Fibroblast of upper back skin (primary cell): ENCODE results near the gene ARHGEF1.

Experiments used
- DNase-seq: peaks from one replicate; pipeline ENCODE4 v3.0.0-alpha.2; 2013

Gene ARHGEF1

DNA sequence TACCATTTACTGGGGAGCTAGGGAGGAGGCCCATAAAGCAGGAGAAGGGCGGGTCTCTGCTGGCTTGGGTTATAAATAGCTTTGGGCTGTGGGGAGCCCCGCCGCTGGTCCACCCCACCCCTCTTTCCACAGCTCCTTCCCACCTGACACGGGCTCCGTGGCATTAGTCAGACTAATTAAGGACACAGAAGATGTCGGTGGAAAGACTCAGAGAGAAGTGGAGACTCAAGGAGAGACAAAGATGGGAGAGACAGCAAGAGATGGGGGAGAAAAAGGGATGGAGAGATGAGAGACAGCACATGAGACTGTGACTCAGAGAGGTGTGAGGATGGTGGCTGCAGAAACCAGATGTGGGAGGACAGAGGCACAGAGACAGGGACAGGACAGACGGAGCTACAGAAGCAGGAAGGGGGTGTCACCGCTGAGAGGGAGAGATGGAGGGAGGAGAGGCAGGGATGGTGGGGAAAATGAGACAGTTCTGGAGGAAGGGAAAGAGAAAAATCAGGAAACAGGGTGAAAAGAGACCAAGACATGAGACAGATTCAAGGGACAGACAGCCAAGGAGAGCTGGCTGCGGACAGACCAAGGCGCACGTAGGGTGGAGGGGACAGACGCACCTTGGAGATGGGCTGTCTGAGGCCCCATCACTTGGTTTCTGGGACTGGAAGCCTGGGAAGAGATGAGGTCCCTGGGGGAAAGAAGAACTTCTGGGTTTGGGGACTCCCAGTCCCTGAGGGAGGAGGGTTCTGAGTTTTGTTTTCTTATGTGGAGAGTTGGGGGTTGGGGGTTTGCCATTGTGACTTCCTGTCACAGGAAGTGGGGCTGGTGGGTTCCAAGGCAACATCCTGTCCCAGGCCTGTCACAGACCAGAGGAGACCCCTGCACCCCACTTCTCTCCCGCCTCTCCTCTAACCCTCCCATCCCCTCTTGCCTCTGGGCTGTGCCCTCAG is 4.1 kb downstream of the ARHGEF1 start:
- no peak for DNase-seq

DNA sequence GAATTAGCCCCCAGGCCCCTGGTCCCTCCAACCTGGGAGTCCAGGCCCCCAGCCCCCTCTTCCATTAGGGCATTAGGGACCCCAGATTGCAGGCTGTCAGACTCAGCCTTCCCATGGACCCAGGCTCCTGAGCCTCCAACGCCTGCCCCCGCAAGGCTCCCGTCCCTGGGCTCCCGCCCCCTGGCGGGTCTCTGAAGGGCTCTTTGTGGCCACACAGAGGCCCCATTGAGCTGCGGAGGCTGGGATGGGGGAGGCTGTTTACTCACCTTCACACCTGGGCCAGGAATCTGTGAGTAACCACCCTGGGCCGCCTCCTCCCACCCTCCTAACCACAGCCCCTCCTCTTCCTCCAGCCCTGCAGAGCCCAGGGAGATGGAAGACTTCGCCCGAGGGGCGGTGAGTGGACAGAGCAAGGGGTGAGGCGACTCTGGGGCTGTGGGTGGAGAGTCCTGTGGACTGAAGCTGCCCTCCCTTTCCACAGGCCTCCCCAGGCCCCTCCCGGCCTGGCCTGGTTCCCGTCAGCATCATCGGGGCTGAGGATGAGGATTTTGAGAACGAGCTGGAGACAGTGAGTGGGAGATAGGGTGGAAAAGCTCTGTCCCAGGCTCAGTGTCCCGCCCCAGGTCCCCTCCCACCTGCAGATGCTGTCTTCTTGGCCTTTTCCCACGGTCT is 4.9 kb downstream of the ARHGEF1 start:
- DNase-seq: peak; percentile 38

DNA sequence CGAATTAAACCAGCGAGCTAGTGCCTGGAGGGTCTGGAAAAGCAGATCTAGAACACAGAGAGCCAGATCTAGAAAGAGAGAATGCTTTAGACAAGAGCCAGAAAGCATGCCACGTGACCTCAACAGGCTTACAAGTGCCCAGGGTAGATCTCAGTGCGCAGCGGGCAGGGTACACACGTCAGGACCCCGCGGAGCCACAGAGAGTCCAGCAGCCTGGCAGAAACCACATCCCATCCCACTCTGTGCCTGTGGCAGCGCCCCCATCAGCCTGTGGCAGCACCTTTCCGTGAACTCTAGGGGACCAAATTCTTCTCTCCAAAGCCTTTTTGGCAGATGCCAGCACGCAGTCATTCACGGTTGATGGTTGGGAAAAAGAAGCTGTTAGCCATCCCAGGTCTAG is 5.9 kb downstream of the ARHGEF1 start:
- DNase-seq: no peak

DNA sequence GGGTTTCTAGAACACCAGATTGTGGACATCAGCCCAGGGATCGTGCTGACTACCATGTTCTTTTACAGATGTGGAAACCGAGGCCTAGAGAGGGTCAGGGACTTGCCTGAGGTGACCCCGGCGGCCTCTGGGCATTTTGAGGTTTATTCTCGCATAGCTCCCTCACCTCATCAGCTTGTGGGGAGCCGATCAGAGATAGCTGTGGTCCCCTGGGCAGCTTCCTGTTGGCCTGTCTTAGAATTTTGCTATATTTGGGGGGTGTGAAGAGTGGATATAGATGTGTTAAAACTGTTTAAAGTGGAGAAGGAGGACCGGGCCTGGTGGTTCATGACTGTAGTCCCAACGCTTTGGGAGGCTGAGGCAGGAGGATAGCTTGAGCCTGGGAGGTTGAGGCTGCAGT is 6.9 kb downstream of the ARHGEF1 start:
- DNase-seq: no peak

DNA sequence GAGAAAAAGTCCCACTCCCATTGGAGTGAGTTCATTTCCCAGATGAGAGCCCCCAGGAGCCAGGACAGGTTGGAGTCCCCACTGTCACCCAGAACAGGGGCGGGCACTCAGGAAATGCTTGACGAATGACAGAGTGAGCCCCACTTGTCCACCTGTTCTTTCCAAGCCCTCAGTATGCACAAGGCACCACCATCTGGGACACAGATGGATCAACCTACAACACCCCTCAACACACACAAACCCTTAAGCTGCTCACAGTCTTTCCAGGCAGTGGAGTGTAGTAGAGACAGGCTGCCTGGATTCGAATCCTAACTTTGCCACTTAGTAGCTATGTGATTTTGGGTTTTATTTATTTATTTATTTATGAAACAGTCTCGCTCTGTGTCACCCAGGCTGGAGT is 8.0 kb downstream of the ARHGEF1 start:
- DNase-seq: no peak

DNA sequence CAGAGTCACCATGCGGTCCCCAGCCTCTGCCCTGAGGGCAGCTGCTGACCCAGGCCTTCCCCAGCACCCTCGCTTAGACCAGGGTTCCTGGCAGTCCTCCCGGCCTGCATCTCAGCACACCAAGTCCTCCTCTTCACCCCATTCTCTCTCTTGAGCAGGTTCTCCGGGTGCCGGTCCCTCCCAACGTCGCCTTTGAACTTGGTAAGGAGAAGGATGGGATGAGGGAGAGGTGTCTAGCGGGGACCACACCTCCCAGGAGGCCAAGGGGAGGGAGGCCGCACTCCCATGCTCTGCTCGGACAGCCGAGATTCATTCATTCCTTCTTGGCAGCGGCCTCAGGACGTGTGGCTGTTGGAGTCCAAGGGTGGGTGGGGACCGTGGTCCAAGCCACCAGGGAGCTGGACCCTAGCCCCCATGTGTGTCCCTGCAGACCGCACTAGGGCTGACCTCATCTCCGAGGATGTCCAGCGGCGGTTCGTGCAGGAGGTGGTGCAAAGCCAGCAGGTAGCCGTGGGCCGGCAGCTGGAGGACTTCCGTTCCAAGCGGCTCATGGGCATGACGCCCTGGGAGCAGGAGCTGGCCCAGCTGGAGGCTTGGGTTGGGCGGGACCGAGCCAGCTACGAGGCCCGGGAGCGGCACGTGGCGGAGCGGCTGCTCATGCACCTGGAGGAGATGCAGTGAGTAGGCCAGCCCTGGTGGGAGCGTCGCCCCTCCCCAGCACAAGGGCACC is 9.4 kb downstream of the ARHGEF1 start:
- DNase-seq: no peak

DNA sequence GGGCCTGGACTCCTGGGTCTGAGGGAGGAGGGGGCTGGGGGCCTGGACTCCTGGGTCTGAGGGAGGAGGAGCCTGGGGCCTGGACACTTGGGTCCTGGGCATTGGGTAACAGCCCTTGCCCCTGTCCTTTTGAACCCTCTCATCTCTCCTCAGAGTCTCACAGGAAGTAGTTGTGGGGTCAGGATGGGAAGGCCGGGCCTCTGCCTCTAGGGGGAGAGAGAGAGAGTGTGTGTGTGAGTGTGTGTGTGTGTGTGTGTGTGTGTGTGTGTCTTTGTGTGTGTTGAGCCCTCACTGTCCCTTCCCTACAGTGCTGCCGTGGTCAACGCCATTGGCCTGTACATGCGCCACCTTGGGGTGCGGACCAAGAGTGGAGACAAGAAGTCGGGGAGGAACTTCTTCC is 10.9 kb downstream of the ARHGEF1 start:
- DNase-seq: no peak

DNA sequence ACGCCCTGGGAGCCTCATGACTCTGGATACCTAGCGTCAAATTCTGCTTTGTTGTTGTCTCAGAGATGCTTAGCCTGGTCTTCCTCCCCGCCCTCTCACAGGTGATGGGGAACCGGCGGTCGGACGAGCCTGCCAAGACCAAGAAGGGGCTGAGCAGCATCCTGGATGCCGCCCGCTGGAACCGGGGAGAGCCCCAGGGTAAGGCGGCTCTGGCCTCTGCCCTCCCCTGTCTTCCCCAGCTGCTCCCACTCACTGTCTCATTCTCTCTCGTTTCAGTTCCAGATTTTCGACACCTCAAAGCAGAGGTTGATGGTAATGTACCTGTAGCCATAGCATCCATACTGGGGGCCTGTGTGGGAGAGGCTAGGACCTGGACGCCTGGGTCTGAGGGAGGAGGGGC is 11.4 kb downstream of the ARHGEF1 start:
- no peak for DNase-seq

DNA sequence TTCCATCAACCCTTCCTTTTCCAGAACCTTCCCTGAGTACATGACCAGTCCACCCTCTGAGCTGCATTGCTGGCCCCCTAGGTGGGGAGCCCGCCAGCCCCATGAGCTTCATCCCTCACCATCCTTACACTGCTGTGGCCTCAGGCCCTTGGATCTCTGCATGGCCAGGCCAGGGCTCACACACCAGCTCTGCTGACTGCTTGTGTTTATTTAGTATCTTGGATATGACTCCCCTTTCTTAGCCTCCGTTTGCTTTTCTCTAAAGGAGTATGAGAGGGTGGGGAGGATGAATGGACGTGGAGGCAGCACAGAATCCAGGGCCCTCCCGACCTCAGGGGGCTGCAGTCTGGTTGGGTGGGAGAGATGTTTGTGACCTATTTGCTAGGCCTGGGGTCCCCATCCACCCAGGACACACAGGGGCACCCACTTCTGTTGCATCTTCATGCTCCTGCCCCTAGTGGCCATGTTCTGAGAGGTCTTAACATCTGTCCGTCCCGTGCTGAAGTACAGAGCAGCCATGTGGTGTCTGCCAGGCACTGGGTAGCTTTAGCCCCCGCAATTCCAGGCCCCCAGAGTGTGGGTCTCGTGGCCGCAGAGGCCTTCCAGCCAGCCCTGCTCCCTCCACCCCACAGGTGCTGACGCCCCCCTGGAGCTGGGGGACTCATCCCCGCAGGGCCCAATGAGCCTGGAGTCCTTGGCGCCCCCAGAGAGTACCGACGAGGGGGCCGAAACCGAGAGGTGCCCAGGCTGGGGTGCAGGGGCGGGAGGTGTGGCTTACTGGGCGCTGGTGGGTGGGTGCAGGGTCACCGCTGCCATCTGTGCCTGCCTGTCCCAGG is 13.0 kb downstream of the ARHGEF1 start:
- no peak for DNase-seq

DNA sequence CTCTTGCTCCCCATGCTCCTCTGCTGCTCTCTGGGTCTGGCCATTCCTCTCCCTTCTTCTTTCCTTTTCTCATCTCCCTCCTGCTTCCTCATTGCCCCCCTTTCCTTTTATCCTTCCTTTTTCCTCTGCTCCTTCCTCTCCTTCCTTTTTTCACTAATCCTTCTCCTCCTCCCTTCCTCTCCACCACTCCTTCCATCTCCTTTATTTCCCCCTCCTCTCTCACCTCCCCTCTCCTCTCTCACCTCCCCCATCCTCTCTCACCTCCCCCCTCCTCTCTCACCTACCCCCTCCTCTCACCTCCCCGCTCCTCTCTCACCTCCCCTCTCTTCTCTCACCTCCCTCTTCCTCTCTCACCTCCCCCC is 13.6 kb downstream of the ARHGEF1 start:
- DNase-seq: no peak

DNA sequence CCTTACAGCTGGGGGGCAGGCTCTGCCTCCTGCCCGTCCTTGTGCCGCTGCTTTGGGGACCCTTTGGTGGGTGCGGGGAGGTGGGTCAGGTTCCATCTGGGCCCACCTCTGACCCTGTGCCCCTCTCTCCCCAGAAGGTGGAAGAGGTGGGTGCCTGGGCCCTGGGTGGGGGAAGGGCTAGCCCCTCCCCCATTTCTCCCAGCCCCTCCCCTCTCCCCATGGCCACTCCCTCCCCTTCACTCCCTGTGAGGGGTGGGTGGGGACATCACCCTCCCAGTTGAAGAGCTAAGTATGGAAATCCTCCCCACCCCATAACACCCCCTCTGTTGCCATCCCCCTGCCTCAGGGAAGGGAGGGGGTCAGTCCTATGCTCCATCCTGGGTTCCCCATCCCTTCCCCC is 14.2 kb downstream of the ARHGEF1 start:
- DNase-seq: no peak

DNA sequence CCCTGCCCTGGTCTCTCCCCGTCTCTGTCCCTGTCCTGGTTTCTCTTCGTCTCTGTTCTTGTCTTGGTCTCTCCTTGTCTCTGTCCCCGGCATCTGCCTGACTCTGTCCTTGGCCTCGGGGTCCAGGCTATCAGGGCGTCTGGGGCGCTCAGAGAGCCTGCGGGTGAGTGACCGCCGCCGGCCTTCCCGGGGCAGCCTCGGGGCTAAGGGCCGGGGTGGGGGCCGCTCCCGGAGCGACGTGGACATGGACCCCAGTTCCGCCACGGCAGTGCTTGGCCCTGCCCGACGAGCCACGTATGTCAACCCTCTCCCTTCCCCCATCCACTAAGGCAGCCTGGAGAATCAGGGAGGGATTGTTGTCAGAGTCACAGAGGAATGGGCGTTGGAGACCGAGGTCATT is 14.8 kb downstream of the ARHGEF1 start:
- DNase-seq: no peak

DNA sequence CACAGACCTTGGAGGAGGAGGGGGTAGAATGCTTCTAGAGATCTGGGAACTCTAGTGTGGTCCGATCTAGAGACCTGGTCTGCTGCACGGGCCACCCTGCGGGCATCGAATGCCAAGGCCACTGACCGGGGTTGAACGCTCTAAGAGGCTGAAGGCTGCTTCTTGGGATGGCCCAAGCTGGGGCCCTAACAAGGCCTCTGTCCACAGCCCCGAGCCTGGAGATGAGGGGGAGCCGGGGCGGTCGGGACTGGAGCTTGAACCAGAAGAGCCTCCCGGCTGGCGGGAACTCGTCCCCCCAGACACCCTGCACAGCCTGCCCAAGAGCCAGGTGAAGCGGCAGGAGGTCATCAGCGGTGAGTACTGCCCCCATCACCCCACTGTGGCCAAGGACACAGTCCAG is 15.3 kb downstream of the ARHGEF1 start:
- no peak for DNase-seq

DNA sequence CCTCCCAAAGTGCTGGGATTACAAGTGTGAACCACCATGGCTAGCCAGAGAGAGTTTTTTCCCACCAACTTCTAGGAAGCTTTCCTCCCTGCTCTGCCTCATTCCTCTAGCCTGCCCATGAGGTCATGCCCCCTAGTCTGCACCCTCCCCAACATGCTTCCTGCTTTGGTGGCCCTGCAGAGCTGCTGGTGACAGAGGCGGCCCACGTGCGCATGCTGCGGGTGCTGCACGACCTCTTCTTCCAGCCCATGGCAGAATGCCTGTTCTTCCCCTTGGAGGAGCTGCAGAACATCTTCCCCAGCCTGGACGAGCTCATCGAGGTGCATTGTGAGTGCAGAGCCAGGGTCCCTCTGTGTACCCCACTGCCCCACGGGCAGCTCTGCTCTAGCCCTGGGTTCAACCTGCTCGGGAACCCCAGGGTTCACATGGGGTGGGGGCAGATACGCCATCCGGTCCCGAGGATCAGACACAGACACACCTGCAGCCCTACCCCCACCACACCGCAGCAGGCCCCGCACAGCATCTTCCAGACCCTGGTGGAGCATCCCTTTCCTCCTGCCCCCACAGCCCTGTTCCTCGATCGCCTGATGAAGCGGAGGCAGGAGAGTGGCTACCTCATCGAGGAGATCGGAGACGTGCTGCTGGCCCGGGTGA is 18.9 kb downstream of the ARHGEF1 start:
- no peak for DNase-seq

DNA sequence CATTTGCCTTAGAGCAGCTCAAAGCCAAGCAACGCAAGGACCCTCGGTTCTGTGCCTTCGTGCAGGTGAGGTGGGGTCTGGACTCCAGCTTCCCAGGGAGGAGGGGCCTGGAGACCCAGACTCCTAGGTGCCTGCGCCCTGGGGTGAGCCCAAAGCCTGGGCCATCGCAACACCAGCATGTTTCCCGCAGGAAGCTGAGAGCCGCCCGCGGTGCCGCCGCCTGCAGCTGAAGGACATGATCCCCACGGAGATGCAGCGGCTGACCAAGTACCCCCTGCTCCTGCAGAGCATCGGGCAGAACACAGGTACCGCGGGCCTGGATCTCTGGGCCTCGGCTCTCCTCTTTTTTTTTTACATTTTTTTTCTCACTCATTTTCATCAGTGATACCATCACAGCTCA is 19.6 kb downstream of the ARHGEF1 start:
- DNase-seq: no peak

DNA sequence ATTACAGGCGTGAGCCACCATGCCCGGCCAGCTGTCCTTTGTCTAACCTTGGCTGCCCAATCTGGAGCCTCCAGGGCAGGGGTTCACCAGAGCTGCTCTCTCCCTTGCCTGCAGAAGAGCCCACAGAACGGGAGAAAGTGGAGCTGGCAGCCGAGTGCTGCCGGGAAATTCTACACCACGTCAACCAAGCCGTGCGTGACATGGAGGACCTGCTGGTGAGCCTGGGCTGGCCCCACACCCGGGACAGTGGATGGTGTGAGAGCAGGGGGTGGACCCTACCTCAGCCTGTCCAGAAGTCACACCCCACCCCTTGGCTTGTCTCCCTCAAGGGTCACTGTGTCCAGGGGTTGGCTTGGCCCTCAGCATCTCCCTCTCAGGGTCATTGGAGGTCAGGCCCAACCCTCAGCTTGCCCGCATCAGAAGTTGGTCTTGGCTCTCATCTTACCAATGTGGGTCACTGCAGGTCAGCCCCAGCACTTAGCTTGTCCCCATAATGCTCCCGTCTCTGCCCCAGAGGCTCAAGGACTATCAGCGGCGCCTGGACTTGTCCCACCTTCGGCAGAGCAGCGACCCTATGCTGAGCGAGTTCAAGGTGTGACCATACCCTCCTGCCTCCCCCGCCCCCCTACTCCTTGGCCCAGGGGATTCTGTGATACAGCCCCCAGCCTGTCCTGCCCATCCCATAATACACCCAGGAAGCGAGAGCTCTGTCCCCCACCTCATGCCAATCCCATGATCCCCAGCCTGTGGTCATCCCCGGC is 20.4 kb downstream of the ARHGEF1 start:
- no peak for DNase-seq

DNA sequence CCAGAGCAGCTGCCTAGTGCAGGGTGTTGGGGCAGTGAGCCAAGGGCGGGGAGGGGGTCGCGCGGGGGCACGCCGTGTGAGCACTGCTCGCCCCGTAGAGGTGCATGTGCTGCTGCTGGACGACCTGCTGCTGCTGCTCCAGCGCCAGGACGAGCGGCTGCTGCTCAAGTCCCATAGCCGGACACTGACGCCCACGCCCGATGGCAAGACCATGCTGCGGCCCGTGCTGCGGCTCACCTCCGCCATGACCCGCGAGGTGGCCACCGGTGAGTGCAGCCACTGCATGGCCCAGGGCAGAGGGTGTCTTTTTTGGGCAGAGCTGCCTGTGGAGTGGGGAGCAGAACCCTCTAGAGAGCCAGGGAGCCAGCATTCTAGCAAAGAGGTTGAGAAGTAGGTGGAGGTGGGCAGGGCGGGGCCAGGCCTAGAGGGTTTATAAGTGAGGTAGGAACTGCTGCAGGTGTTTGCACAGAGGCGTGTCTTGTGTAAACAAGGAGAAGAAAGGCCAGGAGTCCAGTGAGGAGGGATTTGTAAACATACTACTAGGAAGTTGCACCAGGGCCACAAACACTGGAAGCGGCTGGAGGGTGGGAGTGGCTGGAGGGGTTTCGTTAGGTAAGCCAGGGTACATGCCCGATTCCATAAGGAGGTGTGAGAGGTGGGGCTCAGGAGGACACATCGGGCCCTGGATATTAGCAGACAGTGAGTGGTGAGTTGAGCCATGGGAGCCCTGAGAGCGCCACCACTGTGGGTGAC is 21.3 kb downstream of the ARHGEF1 start:
- DNase-seq: no peak

DNA sequence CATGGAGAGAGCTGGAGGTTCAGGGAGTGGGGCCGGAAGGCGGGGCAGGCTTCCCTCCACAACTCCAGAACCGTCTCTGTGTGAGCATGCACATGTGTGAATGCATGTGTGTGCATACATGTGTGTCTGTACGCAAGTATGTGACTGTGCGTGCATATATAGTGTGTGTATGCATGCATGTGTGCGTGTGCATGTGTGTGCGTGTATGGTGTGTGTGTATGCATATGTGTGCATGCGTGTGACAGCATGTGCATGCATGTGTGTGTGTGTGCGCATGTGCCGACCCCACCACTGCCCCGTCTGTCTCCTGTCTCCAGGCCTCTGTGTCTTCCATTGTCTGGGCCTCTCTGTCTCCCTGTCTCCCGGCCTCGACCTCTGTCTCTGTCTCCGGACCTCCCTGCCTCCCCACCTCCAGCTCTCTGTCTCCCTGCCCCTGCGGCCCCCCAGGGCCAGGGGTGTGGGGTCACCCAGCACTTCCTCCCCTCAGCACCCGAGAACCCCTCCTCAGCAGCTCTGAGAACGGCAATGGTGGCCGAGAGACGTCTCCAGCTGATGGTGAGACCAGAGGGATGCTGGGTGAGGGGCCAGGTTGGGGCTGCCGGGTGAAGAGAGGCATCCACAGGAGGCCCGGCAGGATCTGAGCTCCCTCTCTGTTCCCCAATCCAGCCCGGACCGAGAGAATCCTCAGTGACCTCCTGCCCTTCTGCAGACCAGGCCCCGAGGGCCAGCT is 22.5 kb downstream of the ARHGEF1 start:
- no peak for DNase-seq

DNA sequence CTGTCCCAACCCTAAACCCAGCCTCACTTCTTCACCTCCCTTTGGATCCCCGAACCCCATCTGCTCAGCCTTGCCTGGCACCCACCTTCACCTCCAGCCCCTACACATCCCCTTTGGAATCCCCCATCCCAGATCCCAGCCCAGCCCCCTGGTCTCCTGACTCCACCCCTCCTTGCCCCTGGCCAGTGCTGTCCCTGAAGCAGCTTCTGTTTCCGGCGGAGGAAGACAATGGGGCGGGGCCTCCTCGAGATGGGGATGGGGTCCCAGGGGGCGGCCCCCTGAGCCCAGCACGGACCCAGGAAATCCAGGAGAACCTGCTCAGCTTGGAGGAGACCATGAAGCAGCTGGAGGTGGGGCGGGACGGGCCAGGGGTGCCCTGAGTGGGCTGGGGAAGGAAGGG is 23.3 kb downstream of the ARHGEF1 start:
- DNase-seq: no peak
